ENCODE measurements around the gene ZNF653. TPM values are rescaled to one million over a fixed set of nuclear protein-coding genes. Genes with fewer than 3 reads are reported as not detected.

Gene ZNF653
- total and polyA plus RNA-seq, 7 donors: 4.0 to 11.5 (median 6.2) TPM

DNA sequence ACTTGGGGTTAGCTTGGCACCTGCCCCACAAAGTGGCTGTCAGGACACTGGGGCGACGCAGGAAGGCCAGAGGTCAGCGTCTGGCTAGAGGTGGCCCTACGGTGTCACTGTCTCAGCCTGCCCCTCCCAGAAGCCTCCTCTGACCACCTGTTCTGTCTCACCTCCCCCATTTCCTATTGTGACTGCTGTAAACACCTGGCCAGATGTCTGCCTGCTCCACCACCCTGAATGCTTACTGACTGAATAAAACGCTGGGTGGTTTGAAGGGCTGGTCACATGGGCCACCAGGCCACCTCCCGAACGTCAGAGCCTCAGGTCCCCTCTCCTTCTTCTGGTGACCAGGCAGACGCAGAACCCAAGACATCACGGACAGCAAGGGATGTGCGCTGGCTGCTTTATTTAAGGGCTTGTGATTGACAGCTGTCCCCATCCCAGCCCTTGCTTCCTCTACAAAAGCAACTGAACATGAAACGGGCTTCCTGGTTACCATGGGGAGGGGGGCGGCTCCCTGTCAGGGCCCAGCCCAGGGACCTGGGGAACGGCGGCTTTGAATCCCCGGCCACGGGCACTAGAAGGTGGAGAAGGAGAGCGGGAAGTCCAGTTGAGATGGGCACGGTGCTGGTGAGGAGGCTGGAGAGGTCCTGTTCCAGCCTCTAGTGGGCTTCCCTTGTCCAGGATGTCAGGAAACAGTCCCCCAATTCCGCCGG lies 47.2 kb upstream of the ZNF653 start:
- H3K4me1 ChIP-seq: peaks cover 6% of the 10 kb centered on the region
- DNase-seq: no peak
- intact Hi-C loops (cut with DNase I): no loop called here
- no peak for ATAC-seq
- TF ChIP-seq, protein P1, sequence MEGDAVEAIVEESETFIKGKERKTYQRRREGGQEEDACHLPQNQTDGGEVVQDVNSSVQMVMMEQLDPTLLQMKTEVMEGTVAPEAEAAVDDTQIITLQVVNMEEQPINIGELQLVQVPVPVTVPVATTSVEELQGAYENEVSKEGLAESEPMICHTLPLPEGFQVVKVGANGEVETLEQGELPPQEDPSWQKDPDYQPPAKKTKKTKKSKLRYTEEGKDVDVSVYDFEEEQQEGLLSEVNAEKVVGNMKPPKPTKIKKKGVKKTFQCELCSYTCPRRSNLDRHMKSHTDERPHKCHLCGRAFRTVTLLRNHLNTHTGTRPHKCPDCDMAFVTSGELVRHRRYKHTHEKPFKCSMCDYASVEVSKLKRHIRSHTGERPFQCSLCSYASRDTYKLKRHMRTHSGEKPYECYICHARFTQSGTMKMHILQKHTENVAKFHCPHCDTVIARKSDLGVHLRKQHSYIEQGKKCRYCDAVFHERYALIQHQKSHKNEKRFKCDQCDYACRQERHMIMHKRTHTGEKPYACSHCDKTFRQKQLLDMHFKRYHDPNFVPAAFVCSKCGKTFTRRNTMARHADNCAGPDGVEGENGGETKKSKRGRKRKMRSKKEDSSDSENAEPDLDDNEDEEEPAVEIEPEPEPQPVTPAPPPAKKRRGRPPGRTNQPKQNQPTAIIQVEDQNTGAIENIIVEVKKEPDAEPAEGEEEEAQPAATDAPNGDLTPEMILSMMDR (IDR thresholded peaks at IDR 0.05): no peak
- peaks cover 0 to 27% of the 10 kb centered on the region in 2 donors for H3K36me3 ChIP-seq (ENCODE audit: insufficient read depth in 1 of 2, low read depth in 1 of 2)
- H3K27ac ChIP-seq: no peak overlapping the region
- no peak overlapping the region for H3K4me3 ChIP-seq
- WGBS, 3 donors: 77 to 81% (median 79%) methylated on average over 20 of the region's 20 CpGs
- no peaks in the 10 kb centered on the region for H3K9me3 ChIP-seq
- H3K27me3 ChIP-seq (ENCODE audit: insufficient read depth in 3 of 3, low read length in 2 of 3): no peaks in the 10 kb centered on the region

DNA sequence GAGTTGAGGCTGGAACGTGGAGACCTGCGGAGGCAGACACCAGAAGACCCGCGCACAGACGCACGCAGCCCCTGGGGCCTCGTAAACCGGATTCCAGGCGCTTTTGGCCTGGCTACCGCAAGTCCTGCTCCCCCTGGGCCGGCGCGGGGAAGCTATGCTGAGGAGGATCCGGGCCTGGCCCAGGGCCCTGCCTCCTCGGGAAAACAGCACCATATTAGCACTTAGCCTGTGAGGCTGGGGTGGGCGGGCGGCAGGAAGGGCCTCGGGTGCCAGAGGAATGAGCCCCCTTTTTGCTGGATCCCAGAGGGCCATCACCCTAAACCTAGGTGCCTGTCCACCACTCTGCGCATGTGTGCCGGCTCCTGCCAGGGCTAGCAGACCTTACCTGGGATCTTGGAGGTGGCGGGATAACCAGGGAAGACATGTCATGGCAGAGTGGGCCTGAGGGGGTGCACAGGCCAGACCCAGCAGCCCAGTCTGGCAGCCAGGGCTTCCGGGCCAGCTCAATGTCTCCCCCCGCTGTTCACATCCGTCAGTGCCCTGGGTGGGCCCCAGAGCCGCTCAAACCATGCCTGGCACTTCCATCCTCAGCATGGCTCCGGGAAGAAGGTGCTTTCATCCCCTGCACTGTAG lies 46.1 kb upstream of the ZNF653 start:
- Histone ChIP-seq H3K27ac (peak overlapping the region; percentile 36), H3K4me1 (peaks cover 3% of the 10 kb centered on the region), H3K27me3 (ENCODE audit: insufficient read depth in 3 of 3, low read length in 2 of 3) (no peaks in the 10 kb centered on the region), H3K9me3 (no peaks in the 10 kb centered on the region), H3K4me3 (no peak overlapping the region), H3K36me3 (ENCODE audit: insufficient read depth in 1 of 2, low read depth in 1 of 2) (peaks cover 0 to 27% of the 10 kb centered on the region in 2 donors)
- 63 to 73% (median 66%) methylated on average over 25 to 26 of the region's 26 CpGs for WGBS, 3 donors
- TF ChIP-seq, protein P1 (IDR thresholded peaks at IDR 0.05): peak; percentile 15
- ATAC-seq (peak in 3 of 4 donors; percentile 41 to 67 (median 63)), DNase-seq (peak in 1 of 2 donors; percentile 21)
- intact Hi-C loops (cut with DNase I): no loop called here

DNA sequence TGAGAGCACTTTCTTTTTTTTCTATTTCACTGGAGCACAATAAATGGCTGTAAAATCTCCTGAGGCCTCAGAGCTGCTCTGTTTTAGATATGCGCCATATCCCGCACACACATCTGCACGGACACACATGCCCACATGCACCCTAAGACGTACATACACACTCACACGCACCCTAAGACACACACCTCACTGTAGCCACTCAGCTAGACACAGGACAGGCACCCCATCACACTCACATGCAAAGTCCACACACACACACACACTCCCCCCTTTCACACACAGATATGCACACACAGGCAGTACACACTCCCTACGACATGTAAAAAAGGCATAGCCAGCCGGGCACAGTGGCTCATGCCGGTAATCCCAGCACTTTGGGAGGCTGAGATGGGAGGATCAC lies 44.6 kb upstream of the ZNF653 start:
- TF ChIP-seq, protein P1 (IDR thresholded peaks at IDR 0.05): no peak
- intact Hi-C loops (cut with DNase I): no loop called here
- H3K4me3 ChIP-seq: no peak overlapping the region
- DNase-seq (no peak), ATAC-seq (no peak)
- no peaks in the 10 kb centered on the region for H3K27me3 ChIP-seq (ENCODE audit: insufficient read depth in 3 of 3, low read length in 2 of 3)
- WGBS, 3 donors: 87 to 92% (median 90%) methylated on average over 8 of the region's 8 CpGs
- H3K9me3 ChIP-seq: no peaks in the 10 kb centered on the region
- no peak overlapping the region for H3K27ac ChIP-seq
- peaks cover 0 to 26% of the 10 kb centered on the region in 2 donors for H3K36me3 ChIP-seq (ENCODE audit: insufficient read depth in 1 of 2, low read depth in 1 of 2)
- H3K4me1 ChIP-seq: no peaks in the 10 kb centered on the region

DNA sequence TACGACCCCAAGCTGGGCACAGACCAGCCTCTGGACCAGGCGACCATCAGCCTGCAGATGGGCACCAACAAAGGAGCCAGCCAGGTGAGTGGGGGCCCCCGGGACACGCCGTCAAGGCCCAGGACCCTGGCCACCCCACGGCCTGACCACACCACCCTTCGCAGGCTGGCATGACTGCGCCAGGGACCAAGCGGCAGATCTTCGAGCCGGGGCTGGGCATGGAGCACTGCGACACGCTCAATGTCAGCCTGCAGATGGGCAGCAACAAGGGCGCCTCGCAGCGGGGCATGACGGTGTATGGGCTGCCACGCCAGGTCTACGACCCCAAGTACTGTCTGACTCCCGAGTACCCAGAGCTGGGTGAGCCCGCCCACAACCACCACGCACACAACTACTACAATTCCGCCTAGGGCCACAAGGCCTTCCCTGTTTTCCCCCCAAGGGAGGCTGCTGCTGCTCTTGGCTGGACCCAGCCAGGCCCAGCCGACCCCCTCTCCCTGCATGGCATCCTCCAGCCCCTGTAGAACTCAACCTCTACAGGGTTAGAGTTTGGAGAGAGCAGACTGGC lies 43.8 kb upstream of the ZNF653 start:
- Histone ChIP-seq H3K27ac (no peak overlapping the region), H3K36me3 (ENCODE audit: insufficient read depth in 1 of 2, low read depth in 1 of 2) (peaks cover 0 to 22% of the 10 kb centered on the region in 2 donors)

More for the DNA sequence above, 43.8 kb upstream of the ZNF653 start:
- intact Hi-C loops (cut with DNase I): no loop called here
- Histone ChIP-seq H3K9me3 (no peaks in the 10 kb centered on the region), H3K4me3 (no peak overlapping the region), H3K27me3 (ENCODE audit: insufficient read depth in 3 of 3, low read length in 2 of 3) (no peaks in the 10 kb centered on the region), H3K4me1 (no peaks in the 10 kb centered on the region)
- WGBS, 3 donors: 87 to 92% (median 88%) methylated on average over 24 of the region's 24 CpGs
- no peak for DNase-seq
- TF ChIP-seq, protein P1 (IDR thresholded peaks at IDR 0.05): no peak
- ATAC-seq: no peak
